Activated CD8-positive, alpha-beta memory T cell treated with anti-CD3 and anti-CD28 coated beads for 1 hour (primary cell): ENCODE data around the gene FIGNL2.

Source experiments
- DNase-seq, 2 donors: peaks; one replicate each; pipeline ENCODE4 v3.0.0-alpha.2; 2020; ENCODE audit warnings: low read depth in 1 of 2; ENCODE audit errors: extremely low read depth in 1 of 2

The FIGNL2 gene

DNA sequence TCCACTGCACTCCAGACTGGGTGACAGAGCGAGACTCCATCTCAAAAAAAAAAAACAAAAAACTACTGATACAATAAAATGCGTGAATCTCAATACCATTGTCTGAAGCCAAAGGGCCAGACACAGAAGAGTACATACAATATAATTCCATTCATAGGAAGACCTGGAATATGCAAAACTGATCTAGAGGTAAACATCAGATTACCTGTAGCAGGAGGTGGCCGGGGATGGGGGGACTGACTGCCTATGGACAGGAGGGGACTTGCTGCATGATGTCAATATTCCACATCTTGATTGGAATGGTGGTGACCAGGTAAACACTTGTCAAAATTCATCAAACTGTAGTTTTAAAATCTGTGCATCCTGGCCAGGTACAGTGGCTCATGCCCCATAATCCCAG, 12.5 kb upstream of the FIGNL2 start:
- no peak for DNase-seq

DNA sequence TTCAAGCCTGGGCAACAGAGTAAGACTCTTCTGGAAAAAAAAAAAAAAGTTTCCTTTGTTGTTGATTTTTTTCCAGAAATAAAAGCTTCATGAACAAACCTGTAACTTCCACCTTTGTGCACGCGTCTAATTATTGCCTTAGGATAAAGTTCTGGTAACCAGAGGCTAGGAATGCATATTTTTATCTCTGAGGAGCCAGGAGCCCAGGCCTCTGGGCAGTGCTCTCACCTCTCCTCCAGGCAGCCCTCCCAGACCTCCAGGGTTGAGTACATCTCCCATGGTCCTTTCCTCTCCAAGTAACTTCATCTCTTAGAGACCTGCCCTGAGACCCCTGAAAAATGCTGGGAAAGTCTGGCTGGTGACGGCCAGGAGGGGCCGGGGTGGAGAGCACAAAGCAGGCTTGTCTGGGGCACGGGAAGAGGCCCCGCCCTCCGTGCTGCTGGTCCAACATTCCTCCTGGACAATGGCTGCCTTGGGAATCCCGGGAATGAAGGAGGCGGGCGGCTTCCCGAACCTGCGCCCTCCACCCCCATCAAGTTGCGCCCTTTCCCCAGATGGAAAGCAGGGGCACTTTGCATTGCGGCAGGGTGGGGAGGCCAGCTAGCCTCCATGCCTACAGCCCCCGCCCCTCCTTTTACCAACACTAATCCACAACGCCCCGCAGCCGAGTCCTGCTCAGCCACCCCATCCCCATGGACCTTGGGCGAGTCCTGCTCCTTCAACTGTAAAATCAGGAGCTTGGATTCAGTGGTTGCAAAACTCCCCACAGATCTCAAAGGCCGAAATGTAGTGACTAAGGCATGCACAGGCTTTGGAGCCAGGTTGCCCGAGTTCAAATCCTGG, 7.3 kb upstream of the FIGNL2 start:
- DNase-seq = no peak

DNA sequence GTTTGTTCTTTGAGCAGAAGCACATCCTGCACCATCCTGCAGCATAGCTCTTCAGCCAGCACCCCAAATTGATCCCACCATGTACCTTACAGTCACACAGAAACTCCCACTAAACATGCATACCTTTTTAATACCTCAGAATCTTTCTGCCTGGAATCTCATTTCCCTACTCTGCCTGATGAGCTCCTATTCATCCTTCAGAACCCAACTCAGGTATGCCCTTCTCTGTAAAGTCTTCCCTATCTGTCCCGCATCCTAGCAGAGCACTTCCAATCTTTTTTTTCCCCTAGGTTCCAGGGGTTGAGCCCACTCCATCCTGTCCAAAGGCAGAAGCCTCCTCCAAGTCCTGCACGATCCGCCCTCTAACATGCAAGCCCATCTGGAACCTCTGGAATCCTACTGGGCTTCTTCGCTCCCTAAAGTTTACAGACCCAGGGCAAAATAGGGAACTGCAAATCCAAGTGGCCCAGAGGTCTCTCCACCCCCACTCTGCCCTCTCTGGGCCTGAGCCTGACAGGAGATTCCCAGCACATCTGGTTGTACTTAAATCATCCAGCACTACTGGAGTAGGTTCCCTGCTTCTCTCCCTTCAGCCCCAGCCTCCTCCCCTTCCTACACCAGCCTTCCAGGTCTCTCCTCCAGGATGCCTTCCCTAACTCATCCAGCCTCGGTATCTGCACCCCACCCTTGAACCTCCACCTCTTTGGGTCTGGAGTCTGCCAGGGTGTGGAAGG, 4.1 kb upstream of the FIGNL2 start:
- DNase-seq = no peak

DNA sequence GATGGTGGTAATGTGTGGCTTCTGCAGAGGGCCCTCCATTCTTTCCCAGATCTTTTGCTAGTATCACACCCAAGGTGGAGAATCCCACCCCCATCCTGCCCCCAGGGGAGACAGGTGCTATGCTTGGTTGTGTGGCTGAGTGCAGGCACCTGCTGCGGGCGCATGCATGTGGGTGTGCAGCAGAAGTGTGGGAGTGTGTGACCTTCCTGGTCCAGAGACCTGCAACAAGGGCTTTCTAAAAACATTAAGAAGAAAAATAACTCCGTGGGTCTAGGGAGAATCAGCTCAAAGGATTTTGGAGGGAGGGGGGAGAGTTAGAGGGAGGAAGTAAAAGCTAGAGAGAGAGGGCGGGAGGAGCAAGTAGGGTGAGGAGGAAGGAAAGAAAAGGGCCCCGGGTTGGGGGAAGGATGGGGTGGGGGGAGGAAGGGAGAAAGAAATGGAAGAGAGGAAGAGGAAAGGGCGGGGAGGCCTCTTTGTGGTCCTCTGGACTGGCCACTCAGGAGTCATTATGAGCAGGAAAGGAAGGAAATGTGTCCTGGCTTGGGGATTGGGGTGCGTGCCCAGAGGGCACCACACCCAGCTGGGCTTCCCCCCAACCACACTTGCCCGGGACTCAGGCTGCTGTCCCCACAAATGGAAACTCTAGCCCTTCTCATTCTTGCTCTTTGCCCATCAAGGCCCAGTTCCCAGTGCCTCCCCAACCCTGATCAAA, 3.1 kb upstream of the FIGNL2 start:
- no peak for DNase-seq

DNA sequence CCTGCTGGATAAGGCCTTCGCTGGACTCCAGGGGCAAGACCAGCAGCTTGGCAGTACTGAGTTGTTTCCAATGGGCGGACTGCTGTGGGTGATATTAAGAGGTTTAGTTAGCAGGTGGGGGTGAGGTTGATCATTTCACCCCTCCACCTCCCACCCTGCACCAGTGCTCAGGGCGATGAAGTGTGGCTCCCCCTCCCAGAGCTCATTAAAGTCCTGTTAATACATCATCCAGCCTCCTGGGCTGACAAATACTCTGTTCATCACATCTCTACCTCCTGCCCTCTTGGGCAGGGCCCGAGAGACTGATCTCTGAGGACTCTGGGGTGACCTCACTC, 2.4 kb upstream of the FIGNL2 start:
- no peak for DNase-seq

DNA sequence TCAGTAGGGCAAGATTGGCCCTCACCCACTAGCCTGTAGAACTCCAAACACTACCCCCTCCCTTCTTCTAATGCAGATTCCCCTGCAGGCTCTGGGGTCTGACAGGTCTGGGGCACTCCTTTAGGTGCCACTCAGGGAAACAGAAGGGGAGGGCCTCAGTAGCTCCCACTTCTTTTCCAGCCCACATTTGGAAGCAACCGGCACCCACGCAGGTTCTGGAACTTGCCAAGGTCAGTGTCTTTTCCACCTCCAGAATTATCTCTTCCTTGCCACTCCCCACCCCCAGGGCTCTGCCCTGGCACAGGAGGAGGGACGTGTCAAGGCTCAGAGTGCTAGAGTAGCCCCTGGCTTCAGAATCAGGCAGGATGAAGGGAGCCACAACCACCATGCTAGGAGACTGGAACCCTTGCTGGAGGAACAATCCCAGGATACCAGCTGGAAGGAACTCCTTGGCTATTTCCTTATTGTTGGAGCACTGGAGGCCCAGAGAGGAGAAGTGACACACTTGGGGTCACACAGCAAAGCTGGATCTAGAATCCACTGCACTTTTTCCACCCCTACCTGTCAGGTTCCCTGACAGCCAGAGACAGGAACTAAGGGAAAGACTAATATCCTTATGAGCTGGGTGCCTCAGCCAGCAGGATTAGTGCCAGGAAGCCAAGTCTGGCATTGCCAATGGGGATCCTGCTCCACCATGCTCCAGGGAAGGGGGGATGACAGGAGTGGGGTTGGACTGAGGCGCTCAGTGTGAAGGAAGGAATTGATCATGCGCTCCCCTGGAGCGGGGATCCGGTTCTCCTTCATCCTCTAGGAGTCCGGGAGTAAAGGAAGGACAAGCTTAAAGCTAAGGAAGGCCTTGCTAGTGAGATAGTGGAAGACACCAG, 1.8 kb upstream of the FIGNL2 start:
- DNase-seq = no peak

DNA sequence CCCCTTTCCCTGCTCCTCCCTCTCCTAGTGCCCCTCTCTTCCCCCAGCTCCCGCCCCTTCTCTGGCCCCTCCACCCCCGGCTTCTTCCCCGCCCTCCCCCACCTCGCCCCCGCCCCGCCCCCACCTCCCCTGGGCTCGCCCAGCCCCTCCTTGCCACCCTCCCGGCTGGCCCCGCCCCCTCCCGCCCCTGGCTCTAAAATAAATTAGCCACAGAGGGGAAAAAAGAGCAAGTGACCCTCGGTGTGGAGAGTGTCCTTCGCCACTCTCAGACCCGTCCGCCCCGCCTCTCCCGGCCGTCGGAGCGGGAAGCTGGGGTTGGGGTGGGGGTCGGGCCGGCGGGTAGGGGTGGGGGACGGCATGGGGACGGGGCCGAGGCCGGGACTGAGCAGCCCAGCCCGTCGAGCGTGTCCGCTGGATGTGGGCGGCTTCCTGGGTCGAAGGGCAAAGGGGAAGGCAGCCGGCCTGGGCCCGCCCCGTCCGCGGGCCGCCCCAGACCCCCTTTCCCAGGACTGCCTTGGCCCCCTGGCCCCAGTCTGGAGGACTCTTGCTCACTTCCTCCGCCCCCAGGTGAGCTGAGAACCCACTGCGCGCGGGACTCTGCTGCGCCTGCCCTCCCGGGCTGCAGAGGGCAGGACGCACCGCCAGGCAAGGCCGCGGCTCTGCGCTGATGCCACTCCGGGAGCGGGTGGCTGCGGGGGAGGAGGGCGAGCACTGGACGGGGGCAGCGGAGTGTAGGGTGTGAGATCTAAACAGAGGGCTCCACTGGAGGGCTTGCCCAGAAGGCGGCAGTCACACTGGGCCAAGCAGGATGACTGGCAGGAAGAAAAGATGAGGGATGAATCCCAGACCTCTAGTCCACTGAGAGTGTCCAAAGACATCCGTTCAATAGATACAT, 570 bp upstream of the FIGNL2 start:
- DNase-seq = no peak

DNA sequence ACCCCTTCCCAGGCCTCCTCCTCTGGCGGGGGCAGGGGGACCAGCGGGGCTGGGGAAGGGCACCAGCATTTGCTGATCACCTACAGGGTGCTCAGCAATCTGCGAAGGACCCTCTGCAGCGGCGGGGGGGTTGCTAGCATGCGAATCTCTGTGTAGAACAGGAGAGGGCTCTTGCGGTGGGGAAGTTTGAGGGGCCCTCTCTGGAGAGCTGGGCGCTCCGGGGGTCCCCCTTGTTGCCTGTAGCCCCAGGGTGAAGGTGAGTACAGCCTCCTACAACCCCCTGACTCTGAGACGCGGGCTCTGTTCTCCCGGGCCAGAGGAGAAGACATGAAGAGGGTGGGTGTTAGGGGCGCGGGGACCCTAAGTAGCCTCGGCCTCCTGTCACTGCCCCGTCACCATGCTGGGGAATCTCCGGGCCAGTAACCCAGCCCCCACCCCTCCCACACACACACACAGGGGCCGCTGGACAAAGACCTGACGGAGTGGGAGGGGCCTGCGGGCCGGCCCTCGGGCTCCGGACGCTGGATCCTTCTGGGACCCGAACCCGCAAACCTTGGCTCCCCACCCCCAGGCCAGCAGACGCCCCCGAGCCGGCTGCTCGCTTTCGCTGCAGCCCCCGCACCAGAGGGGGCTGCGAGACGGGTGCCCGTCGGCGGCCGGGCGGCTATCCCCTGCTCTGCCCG, 734 bp downstream of the FIGNL2 start:
- no peak for DNase-seq

DNA sequence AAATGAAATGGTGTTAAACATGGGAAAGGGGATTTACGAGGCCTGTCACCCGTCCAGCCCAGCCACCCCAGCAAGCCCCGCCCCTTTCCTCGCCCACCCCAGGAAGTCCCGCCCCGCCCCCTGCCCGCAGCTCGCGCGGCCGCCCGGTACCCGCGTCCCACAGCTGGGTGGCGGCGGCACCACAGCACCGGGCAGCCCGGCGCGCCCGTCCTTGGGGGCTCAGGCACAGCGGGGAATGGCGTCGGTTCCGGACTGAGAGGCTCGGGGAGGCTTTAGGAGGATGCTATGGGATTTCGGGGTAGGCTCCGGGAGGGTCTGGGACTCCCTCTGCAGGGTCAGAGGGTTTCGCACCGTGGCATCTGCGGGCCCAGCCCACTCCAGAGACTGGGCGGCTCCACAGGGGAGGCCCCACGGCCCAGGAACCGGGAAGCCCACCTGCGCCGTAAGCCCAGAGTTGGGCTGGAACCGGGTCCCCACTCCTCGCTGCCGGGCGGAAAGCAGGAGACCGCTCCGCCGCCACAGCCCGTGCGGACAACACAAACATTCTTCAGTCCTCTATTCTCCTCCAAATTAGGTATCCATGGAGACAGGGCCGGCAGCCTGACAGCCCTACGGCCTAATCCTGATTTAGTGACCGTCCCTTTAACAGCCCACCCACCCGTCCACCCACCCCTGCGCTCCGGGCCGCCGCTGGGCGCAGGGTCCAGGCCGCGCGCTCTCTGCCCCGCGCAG, 1.4 kb downstream of the FIGNL2 start:
- DNase-seq = peak in 1 of 2 donors; percentile 29

DNA sequence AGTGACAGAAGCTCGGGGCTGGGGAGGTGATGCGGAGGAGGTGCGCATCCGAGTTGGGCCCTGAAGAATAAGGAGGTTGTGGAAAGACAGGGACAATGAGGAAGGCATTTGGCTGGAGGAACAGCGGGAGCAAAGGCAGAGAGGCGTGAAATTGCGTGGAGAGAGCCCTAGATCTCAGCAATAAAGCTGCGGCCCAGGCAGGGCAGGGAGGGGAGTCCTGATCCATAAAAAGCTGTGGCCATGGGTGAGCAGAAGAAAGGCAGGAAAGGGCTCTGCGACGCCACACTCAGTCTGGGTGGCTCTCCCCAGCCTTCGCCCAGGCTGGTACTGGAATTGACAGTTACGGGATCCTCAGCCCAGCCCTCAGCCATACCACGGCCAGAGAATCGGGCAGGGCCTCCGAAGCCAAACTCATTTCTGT, 2.2 kb downstream of the FIGNL2 start:
- no peak for DNase-seq

DNA sequence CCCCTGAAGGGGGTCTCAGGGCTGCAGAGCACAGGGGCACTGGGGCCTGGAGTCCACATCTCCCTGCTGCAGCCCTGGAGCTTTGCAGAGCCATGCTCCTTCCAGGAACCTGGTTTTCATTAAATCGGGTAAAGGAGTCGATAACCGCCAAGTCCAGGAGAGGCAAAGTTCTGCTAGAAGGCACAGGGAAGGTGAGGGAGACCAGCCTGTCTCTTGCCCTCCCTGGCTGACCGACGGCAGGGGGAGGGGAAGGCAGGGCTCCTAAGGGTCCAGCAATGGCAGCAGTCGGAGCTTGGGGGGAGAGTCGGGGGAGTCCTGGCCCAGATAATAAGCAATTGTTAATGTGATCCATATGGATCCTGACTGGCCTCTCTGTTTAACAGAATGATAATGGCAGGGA, 3.0 kb downstream of the FIGNL2 start:
- DNase-seq = no peak

DNA sequence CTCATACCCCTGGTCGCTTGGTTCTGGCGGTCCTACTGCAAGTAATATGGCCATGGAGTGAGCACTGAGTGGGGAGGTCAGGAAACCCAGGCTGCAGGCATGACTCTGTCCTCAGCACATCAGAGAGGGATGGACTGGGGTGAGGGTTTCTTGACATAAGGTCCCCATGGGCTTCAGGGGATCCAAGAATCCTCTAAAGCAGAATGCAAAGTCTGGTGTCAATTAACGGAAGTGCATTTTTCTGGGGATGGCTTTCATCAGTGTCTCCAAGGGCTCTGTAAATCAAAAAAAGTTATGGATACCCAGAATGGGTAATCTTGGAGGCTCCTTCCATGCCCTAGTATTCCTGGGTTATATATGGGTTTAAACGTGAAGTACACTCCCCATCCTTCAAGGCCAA, 3.7 kb downstream of the FIGNL2 start:
- DNase-seq = no peak

DNA sequence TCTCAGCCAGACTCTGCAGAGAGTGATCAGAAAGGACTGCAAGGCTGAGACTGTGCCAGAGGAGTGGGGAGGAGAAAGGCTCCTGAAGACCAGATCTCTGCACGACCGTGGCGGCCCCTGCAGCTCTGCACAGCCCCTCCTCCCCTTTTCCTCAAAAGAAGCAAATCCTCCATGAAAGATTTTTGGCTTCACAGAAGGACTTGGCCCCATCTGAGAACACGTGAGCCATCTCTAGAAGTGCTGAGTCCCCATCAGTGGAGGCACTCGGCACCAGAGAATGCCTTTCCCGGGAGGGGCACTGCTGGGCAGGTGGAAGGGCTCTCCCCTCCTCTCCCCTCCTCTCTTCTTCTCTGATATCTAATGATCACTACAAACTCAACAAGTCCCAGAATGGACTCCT, 6.8 kb downstream of the FIGNL2 start:
- DNase-seq = no peak

DNA sequence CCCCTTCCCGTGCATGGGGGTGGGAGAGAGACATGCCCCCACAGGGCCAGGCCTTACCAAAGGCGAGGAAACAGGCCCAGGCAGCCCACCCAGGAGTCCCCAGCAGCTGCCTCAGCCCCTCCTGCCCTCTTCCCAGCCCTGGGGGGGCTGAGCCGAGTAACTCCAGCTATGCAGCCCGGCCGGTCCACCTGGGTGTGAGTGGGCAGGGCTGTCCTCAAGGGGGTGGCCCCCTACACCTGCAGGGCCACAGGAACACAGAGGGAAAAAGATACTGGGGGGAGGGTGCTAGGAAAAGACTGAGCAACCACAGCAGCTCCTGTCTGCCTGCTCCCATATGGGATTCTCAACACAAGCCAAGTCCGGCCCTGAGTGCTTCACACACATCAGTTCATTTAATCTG, 7.6 kb downstream of the FIGNL2 start:
- DNase-seq = no peak

DNA sequence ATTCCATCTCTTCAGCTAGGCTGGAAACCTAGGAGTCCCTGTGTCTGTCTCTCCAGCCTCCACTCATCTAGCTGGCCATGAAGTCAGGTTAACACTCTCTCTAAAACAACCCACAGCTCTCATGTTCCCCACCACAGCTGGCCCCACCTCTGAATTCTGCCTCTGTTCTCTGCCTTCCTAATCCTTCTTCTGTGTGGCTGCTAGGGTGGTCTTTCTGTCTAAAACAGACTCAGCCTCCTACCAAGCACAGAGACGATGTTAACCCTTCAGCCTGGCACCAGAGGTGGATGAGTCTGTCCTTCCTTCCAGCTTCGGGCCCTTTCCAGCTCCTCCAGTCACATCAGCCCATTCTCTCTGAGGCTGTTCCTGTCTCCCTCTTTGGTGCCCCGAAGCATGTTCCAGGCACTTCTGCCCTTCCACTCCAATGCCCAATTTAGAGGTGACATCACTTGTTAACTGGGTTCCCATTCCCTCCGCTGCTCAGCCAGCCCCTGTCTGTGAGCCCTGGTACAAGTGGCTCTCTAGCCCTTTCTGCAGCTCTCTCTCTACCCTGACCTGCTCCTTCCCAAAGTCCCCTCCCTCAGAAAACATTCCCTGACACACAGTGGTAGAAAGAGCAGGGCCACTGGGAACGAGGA, 9.1 kb downstream of the FIGNL2 start:
- DNase-seq = no peak

DNA sequence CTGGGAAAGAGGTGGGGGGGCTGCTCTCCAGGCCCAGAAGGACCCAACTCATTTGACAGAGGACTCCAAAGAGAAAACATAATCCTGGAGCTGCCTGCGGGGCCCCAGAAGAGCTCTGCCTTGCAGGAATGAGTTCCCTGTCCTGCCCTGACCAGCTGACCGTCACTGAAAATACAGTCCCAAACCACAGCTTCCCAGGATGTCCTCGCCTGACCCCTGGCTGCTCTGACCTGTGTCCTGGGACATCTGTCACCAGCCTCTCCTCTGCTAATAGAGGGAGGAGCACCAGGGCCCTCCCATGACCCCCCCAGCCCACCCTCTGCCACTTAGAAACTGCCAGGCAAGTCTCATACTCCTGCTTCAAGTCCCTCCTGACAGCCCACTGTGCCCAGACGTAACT, 9.8 kb downstream of the FIGNL2 start:
- DNase-seq = no peak

DNA sequence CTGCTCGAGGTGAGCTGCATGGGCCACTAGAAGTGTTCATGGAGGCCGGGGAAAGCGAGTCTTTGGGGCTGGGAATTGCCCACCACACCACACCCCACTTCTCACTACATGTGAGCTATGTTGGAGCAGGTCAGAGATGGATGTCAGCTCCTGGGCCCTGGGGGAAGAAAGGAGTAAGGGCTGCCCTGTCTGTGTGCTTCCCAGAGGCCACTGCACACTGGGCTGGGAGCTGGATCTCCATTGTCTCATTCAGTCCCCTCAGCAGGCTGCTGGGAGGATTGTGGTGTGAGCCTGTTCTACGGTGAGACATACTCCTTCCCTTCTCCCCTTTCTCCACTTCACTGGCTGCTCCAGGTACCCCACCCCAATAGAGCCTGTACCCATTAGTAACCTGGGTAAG, 10.5 kb downstream of the FIGNL2 start:
- DNase-seq = no peak

DNA sequence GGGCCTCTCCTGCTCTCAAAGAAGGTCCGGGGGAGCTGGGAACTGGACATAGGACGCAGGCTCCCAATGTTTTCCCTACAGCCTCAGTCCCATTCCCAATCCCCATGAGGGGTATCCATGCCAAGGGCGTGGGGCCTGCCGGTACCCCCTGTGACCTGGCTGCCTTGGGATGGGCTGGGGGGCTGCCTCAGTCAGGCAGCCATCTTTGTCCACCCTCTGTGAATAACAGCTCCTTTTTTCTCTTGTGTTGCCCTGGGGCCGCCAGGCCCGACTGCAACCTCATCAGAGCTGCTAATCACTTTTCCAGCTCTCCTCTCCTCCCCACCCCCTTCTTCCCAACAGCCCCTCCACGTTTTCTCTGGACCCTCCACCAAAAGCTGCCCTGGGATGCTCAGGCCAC, 11.2 kb downstream of the FIGNL2 start:
- no peak for DNase-seq
